Left lung (tissue), 10 donors: Measurements from ENCODE around the gene SMURF1. TPM values are rescaled to one million over a fixed set of nuclear protein-coding genes. Genes with fewer than 3 reads are reported as not detected.
A peak's percentile ranks its signal among the peaks of the same experiment; 100 is the strongest.

ENCODE experiments used
- ATAC-seq: fragments of 200-7000 bp; cut with Tn5 transposase; one replicate; pipeline ENCODE4 v1.9.1; 2020; ENCODE audit warnings: moderate library complexity
- DNase-seq, 4 donors: peaks; one replicate each; pipeline ENCODE4 v3.0.0-alpha.2; 2013 to 2020
- H3K27ac ChIP-seq, 2 donors: fragments of 200-600 bp; sonication (generic) in 1 of 2; one replicate each; pipeline versions ENCODE4 v1.5.0 to v1.8.0; 2020 to 2021
- H3K27me3 ChIP-seq, 2 donors: fragments of 200-600 bp; sonication (generic) in 1 of 2; one replicate each; pipeline versions ENCODE4 v1.5.0 to v1.8.0; 2020 to 2021
- H3K36me3 ChIP-seq, 2 donors: fragments of 200-600 bp; sonication (generic) in 1 of 2; one replicate each; pipeline versions ENCODE4 v1.5.0 to v1.8.0; 2020 to 2021
- H3K4me1 ChIP-seq, 2 donors: fragments of 200-600 bp; one replicate each; pipeline ENCODE4 v1.8.0; 2021
- H3K4me3 ChIP-seq, 2 donors: fragments of 200-600 bp; sonication (generic) in 1 of 2; one replicate each; pipeline versions ENCODE4 v1.5.0 to v1.8.0; 2020 to 2021; ENCODE audit warnings: mild to moderate bottlenecking in 1 of 2
- H3K9me3 ChIP-seq, 2 donors: fragments of 200-600 bp; sonication (generic) in 1 of 2; one replicate each; pipeline versions ENCODE4 v1.5.0 to v1.8.0; 2020 to 2021
- CTCF ChIP-seq, 2 donors: fragments of 200-600 bp; sonication (generic) in 1 of 2; IDR thresholded peaks; one replicate each; pipeline versions ENCODE4 v1.5.0 to v1.8.0; 2021; ENCODE audit warnings: antibody characterized with exemption in 2 of 2
- intact Hi-C, 2 donors: fragments of 100-400 bp; cut with DNase I; formaldehyde crosslinking; loops; one replicate each; pipeline versions ENCODE4 v1.11.2 to v1.14.2; 2022
- polyA plus RNA-seq, 6 donors: library from polyadenylated mRNA; unstranded; fragments of 120-200 nt; gene quantifications; one replicate each; pipeline ENCODE4 v1.2.1, GENCODE V29; 2013; ENCODE audit not compliant: insufficient read length in 6 of 6
- total RNA-seq, 2 donors: library from RNA; stranded (reverse); fragmentation: NEBNext Ultra II Directional; extraction: Animal tissue kit (Norgen Biotek cat#: 25700); gene quantifications; one replicate each; pipeline ENCODE4 v1.2.1, GENCODE V29; 2021
- donor health status: DM: no; HTN: yes; CAD: no.
- donor health status: DM: no; HTN: no; CAD: no.

The SMURF1 gene
- total and polyA plus RNA-seq, 8 donors = 15.6 to 43.4 (median 18.3) TPM

- H3K36me3 ChIP-seq = no peaks in the 10 kb centered on the region
- H3K4me1 ChIP-seq = peaks cover 32 to 80% of the 10 kb centered on the region in 2 donors
- no peak overlapping the region for H3K4me3 ChIP-seq
- peak overlapping the region; percentile 39 to 69 for H3K27ac ChIP-seq
- DNase-seq = peak in 1 of 4 donors; percentile 49
- peak; percentile 61 for ATAC-seq
- intact Hi-C loops = no loop called here
- no peak for TF ChIP-seq CTCF (IDR thresholded peaks at IDR 0.05)
- no peaks in the 10 kb centered on the region for H3K27me3 ChIP-seq
- H3K9me3 ChIP-seq = no peaks in the 10 kb centered on the region
Observed at GRCh38 chr7:99126921-99127553, 16.9 kb downstream of the SMURF1 start.

GRCh38 chr7:99125505-99125865 lies 18.4 kb downstream of the SMURF1 start:
- H3K36me3 ChIP-seq = no peaks in the 10 kb centered on the region
- TF ChIP-seq CTCF (IDR thresholded peaks at IDR 0.05) = no peak
- ATAC-seq (peak; percentile 36), DNase-seq (no peak)
- no peak overlapping the region for H3K4me3 ChIP-seq
- no peaks in the 10 kb centered on the region for H3K9me3 ChIP-seq
- intact Hi-C loops = no loop called here
- peak overlapping the region; percentile 69 to 82 for H3K27ac ChIP-seq
- H3K4me1 ChIP-seq = peaks cover 40 to 86% of the 10 kb centered on the region in 2 donors
- H3K27me3 ChIP-seq = no peaks in the 10 kb centered on the region

GRCh38 chr7:99124751-99125504 lies 19.0 kb downstream of the SMURF1 start:
- intact Hi-C loops = no loop called here
- DNase-seq (peak in 1 of 4 donors; percentile 57), ATAC-seq (peak; percentile 64)
- H3K36me3 ChIP-seq = peaks cover 0 to 3% of the 10 kb centered on the region in 2 donors
- TF ChIP-seq CTCF (IDR thresholded peaks at IDR 0.05) = no peak
- H3K27ac ChIP-seq = peak overlapping the region; percentile 69 to 82
- no peaks in the 10 kb centered on the region for H3K9me3 ChIP-seq
- H3K27me3 ChIP-seq = no peaks in the 10 kb centered on the region
- H3K4me1 ChIP-seq = peaks cover 39 to 88% of the 10 kb centered on the region in 2 donors
- H3K4me3 ChIP-seq = no peak overlapping the region

- Histone ChIP-seq H3K9me3 (no peaks in the 10 kb centered on the region), H3K27me3 (no peaks in the 10 kb centered on the region), H3K4me1 (peaks cover 37 to 90% of the 10 kb centered on the region in 2 donors), H3K4me3 (no peak overlapping the region), H3K36me3 (peaks cover 0 to 7% of the 10 kb centered on the region in 2 donors), H3K27ac (peak overlapping the region; percentile 69 to 82)
- TF ChIP-seq CTCF (IDR thresholded peaks at IDR 0.05) = no peak
- intact Hi-C loops = no loop called here
- ATAC-seq (peak; percentile 15), DNase-seq (no peak)
Observed at GRCh38 chr7:99124236-99124635, 19.7 kb downstream of the SMURF1 start.

- H3K9me3 ChIP-seq = no peaks in the 10 kb centered on the region
- ATAC-seq (peak; percentile 11), DNase-seq (no peak)
- H3K36me3 ChIP-seq = peaks cover 0 to 7% of the 10 kb centered on the region in 2 donors
- no peaks in the 10 kb centered on the region for H3K27me3 ChIP-seq
- peak overlapping the region; percentile 69 to 82 for H3K27ac ChIP-seq
- TF ChIP-seq CTCF (IDR thresholded peaks at IDR 0.05) = no peak
- intact Hi-C loops = no loop called here
- H3K4me3 ChIP-seq = no peak overlapping the region
- peaks cover 36 to 91% of the 10 kb centered on the region in 2 donors for H3K4me1 ChIP-seq
Observed at GRCh38 chr7:99123571-99124033, 20.3 kb downstream of the SMURF1 start.
